ENCODE results near the gene ICA1.
A peak's percentile ranks its signal among the peaks of the same experiment; 100 is the strongest.
"Not testable (repeated sequence)": the region's sequence is repeated elsewhere in the genome, so short reads cannot be mapped to it uniquely, and the experiment has no call there.

The ICA1 gene

DNA sequence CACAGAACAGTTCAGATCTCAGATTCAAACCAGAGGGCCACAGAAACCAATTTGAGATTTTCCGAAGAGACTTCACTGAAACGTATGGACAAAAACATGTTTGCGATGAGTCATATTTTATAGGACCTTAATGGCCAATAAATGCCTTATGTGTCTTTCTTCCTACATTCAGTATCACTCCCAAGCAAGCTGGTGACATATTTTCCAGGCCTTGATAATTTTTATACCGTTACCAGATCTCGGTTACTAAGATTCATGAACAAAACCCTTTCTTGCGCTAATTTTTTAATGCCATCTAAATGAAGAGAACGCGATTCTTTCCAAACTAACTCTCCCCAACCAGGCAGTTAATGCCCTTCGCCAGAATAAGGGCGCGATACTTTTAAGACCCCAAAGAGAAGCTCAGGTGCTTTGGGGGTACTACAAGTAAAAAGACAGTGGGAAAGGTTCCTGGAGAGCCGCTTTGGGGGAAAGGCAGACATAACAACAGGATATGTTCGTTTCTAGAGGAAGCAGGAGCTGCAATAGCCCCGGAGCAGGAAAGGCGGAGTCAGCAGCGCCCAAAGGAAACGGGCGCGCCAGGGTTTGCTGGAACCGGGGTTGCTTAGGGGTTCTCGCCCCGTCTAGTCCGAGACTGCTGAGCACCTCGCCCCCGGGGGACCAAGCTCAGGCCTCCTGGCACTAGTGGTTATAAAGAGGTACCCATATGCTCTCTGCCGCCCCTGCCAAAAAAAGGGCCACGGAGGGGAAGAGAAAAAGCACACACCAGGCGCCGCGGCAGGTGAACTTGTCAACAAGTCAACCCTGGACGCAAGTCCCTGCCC is 884 bp downstream of the ICA1 start:
- DNase-seq, result peak; percentile 40

DNA sequence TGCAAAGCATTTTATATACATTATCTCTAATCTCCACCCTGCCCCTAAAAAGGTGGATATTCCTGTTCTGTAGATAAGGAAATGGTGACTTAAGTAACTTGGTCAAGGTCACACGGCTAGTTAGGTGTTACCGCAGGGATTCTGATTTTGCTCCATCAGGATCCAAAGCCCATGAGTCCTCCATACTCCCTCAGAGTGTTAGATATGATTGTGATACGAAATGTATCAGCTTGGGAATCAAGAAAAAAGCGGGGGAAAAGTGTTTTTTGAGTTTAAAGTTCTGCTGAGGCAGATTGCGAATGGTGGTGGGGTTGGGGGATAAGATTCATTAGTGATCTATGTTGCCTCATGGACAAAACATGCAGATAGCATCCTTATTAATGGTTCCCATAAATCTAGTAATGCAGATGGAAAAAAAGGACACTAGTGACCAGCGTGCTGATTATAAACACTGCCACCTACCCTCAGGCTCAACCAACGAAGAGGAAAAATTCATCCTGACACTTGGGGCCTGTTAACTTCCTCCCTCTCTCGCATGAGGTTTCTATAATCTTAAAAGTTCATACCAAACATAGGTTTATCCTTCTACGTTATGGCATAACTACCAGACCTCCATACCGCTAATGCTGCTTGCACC is 2.3 kb downstream of the ICA1 start:
- no peak for DNase-seq

DNA sequence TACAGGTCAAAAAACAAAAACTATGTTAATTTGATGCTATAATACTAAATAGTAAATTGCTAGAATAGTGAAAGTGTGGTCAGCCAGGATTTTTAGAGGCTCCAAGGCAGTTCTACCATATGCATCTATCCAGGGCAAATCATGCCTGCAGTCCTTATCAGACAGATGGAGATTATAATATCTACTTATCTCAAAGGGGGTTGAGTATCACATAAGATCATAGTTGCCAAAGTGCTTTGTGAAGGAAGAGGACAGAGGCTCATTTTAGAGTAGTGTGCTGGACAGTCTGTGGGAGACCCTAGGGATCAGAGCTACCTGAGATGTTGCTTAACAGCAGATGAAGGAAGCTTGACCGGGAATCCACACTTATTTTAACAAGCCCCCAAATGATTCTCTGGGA is 3.2 kb downstream of the ICA1 start:
- DNase-seq, result no peak

- DNase-seq, result no peak
These were observed 3.8 kb downstream of the ICA1 start for GRCh38 chr7:8258166-8258565.

DNA sequence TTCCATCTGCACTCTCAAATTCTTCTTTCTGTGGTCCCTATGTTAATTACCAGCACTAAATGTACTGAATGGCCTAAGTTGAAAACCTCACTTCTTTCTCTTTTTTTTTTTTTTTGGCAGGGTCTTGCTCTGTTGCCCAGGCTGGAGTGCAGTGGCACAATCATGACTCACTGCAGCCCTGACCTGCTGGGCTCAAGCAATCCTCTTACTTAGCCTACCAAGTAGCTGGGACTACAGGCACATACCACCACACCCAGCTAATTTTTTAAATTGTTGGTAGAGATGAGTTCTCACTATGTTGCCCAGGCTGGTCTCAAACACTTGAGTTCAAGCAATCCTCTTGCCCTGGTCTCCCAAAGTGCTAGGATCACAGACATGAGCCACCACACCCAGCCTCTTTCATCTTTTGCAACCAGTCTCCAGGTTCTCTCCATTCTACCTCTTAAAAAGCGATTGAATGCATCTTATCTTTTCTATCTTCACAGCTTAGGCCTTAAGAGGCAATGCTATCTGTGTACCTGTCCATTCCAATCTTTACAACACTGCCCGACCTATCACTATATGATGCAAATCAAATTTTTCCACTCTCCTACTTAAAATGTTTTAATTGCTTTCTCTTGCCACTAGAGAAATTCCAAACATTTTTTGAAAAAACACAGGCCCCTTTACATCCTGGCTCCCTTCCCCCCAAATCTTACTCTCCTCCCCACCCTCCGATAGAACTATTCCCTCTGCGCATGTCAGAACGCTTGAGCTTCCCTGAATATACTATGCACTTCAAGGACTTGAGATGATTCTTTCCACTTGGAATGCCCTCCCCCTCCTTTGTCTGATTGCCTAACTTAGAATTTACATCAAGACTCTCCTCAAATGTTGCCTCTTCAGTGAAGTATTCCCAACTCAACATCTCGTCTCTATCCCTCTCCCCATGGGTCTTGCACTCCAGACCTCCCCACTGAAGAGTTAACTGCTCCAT is 6.0 kb downstream of the ICA1 start:
- DNase-seq, result no peak

- no peak for DNase-seq
These were observed 7.3 kb downstream of the ICA1 start for GRCh38 chr7:8254667-8255066.

- no peak for DNase-seq
These were observed 7.8 kb downstream of the ICA1 start for GRCh38 chr7:8254215-8254614.

- no peak for DNase-seq
These were observed 10.8 kb downstream of the ICA1 start for GRCh38 chr7:8251195-8251594.

DNA sequence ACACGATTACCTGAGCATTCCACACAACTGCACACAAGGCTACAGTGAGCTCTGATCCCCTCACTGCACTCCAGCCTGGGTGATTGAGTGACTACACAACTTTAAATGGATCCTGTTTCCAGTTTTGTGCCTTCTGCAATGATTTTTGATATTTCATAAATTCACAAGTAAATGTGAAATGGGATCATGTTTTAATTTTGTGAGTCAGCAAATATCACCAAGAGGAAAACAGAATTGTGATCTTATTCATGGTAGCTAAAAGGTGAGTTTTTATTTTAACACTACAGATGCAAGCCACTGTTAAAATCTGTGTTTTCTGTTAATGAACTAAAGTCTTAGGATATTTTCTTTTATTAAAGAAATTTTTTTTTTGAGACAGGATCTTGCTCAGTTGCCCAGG is 11.4 kb downstream of the ICA1 start:
- DNase-seq, result no peak

GRCh38 chr7:8249121-8249520 is 12.8 kb downstream of the ICA1 start:
- DNase-seq, result no peak

- no peak for DNase-seq
These were observed 15.9 kb downstream of the ICA1 start for GRCh38 chr7:8246020-8246419.

GRCh38 chr7:8245032-8245431 is 16.9 kb downstream of the ICA1 start:
- not testable (repeated sequence) for DNase-seq

- not testable (repeated sequence) for DNase-seq
These were observed 18.9 kb downstream of the ICA1 start for GRCh38 chr7:8243059-8243458.

DNA sequence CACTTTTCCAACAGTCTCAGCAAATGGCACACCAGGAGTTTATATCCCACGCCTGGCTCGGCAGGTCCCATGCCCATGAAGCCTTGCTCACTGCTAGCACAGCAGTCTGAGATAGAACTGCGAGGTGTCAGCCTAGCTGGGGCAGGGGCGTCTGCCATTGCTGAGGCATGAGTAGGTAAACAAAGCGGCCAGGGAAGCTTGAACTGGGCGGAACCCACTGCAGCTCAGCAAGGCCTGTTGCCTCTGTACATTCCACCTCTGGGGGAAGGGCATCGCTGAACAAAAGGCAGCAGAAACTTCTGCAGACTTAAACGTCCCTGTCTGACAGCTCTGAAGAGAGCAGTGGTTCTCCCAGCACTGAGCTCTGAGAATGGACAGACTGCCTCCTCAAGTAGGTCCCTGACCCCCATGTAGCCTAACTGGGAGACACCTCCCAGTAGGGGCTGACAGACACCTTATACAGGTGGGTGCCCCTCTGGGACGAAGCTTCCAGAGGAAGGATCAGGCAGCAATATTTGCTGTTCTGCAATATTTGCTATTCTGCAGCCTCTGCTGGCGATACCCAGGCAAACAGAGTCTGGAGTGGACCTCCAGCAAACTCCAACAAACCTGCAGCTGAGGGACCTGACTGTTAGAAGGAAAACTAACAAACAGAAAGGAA is 22.1 kb downstream of the ICA1 start:
- not testable (repeated sequence) for DNase-seq

GRCh38 chr7:8236780-8237407 is 25.1 kb downstream of the ICA1 start:
- no peak for DNase-seq

GRCh38 chr7:8232999-8233847 is 28.7 kb downstream of the ICA1 start:
- DNase-seq, result no peak

DNA sequence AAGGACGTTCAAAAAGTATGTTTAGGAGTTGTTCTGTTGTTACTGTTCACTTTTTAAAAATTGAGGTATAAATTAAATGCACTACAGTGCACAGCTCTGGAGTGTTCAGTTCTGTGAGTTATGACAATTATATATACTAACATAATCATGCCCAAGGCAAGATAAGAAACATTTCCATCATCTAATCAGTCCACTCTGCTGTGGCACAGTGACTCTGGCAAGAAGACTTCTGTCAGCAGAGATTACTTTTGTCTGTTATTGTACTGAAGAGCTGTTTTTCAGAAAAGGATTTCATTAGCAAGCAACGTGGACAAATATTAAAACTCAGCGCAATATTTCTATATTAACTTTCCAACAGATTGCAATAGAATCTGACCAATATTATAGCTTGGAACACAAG is 32.0 kb downstream of the ICA1 start:
- no peak for DNase-seq

- DNase-seq, result no peak
These were observed 32.9 kb downstream of the ICA1 start for GRCh38 chr7:8228766-8229674.

DNA sequence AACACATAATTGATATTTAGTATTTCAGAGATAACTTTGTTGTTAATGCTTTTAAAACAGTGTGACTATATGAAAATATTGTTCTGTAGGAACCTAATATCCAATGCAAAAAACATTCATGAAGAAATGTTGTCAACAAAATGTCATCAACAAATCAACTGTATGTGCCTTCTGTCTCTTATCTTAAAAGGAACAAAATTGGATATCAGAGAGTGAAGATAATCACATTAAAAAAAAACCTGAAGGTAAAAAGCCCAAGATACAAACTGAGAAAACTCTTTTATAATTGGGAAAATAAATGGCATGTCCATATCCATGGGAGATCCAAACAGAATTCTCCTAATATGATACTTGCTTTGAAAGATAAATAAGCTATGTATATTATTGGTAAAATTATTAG is 33.9 kb downstream of the ICA1 start:
- no peak for DNase-seq

DNA sequence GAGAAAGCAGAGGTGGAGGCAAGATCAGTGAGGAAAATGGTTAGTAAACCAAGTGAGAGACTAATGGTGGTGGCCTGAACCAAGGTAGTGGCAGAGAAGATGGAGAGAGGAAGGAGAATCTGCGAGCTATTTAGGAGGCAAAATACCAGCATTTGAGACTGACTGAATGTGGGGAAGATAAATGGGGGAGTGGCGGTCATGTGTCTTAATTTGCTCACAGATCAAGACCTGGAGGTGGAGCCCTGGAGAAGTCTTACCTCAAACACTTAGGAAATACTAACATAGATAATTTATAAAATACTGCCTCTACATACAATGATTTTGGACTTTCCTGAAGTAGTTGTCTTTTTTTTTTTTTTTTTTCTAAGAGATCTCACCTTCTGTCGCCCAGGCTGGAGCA is 34.7 kb downstream of the ICA1 start:
- no peak for DNase-seq
